ENCODE measurements around the gene SIGLEC11. TPM values are rescaled to one million over a fixed set of nuclear protein-coding genes. Genes with fewer than 3 reads are reported as not detected.

SIGLEC11 gene
- total RNA-seq, 5 donors from 2014 or later (not counting 1 experiment from before 2014, with no cell fraction given) = 0.09 to 0.23 TPM; not detected in 3

DNA sequence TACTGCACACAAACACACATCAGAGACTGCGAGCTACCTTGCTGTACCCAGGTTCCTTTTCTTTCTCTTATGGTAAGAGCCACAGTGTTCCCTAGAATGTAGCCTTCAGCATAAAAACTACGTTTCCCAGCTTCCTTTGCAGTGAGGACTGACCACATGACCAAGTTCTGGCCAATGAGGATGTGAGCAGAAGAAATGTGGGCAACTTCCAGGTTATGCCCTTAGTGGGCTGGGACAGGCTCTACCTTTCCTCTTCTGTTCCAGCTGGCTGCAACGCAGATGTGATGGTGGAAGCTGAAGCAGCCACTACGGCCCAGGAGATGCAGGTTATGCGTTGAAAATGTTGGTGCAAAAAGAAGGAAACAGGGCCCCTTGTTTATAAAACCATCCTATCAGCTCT, 36.7 kb upstream of the SIGLEC11 start:
- Mint-ChIP-seq H3K4me3 (no peak overlapping the region), H3K27me3 (no peaks in the 10 kb centered on the region), H3K36me3 (peaks cover 54% of the 10 kb centered on the region), H3K9me3 (no peaks in the 10 kb centered on the region), H3K27ac (no peak overlapping the region), H3K4me1 (no peaks in the 10 kb centered on the region)
- Histone ChIP-seq H3K27ac (ENCODE audit: low read length) (no peak overlapping the region), H3K27me3 (replicated peaks in 1 of 2; ENCODE audit: control insufficient read depth in 2 of 2, extremely low read depth in 1 of 2, insufficient read depth in 2 of 2, low read length in 1 of 2) (no peaks in the 10 kb centered on the region), H3K36me3 (ENCODE audit: control insufficient read depth in 2 of 2, extremely low read depth in 1 of 2, insufficient read depth in 1 of 2, low read length in 1 of 2) (peaks cover 33 to 80% of the 10 kb centered on the region in 2 donors), H3K4me3 (ENCODE audit: control insufficient read depth in 1 of 2, extremely low read depth in 1 of 2, low read length in 1 of 2) (no peak overlapping the region), H3K4me1 (ENCODE audit: control insufficient read depth in 1 of 2, extremely low read depth in 1 of 2, insufficient read depth in 2 of 2, low read length in 2 of 2) (peaks cover 0 to 2% of the 10 kb centered on the region in 2 experiments), H3K9me3 (no peaks in the 10 kb centered on the region)
- peak in 4 of 35 experiments; percentile 12 to 45 (median 32) for DNase-seq
- ATAC-seq (replicated peaks in 1 of 4) = peak in 2 of 4 experiments; percentile 53 to 80
- ChIA-PET CTCF (no interaction called here), POLR2A (no interaction called here)
- 88% methylated on average over 1 of the region's 5 CpGs for WGBS (ENCODE audit: insufficient coverage)

DNA sequence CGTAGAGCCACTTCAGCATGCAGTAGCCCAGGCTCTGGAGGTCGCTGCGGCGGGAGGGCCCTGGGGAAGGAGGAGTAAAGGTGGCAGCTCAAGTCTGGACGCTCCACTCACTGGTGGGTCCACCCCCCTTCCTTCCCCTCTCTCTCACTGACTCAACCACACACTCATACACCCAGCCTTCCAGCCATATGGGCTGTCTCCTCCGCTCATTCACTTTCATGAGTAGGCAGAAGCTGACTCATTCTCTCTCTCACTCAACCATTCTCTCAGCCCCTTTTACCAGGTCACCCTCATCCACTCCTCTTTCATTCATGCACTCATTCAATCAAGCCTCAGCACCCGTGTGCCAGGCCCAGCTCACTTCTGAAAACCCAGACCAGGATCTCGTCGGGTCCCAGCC, 27.5 kb upstream of the SIGLEC11 start:
- peaks cover 62% of the 10 kb centered on the region for H3K36me3 Mint-ChIP-seq
- no peaks in the 10 kb centered on the region for H3K27me3 ChIP-seq (replicated peaks in 1 of 2; ENCODE audit: control insufficient read depth in 2 of 2, extremely low read depth in 1 of 2, insufficient read depth in 2 of 2, low read length in 1 of 2)
- no peaks in the 10 kb centered on the region for H3K27me3 Mint-ChIP-seq
- H3K27ac Mint-ChIP-seq = no peak overlapping the region
- no peak for DNase-seq
- H3K9me3 ChIP-seq = no peaks in the 10 kb centered on the region
- CTCF ChIA-PET = no interaction called here
- no peaks in the 10 kb centered on the region for H3K4me1 Mint-ChIP-seq
- no peak overlapping the region for H3K27ac ChIP-seq (ENCODE audit: low read length)
- no peak for ATAC-seq (replicated peaks in 1 of 4)
- H3K9me3 Mint-ChIP-seq = no peaks in the 10 kb centered on the region
- H3K4me3 Mint-ChIP-seq = no peak overlapping the region
- POLR2A ChIA-PET = no interaction called here
- peaks cover 20 to 67% of the 10 kb centered on the region in 2 donors for H3K36me3 ChIP-seq (ENCODE audit: control insufficient read depth in 2 of 2, extremely low read depth in 1 of 2, insufficient read depth in 1 of 2, low read length in 1 of 2)
- no peak overlapping the region for H3K4me3 ChIP-seq (ENCODE audit: control insufficient read depth in 1 of 2, extremely low read depth in 1 of 2, low read length in 1 of 2)
- H3K4me1 ChIP-seq (ENCODE audit: control insufficient read depth in 1 of 2, extremely low read depth in 1 of 2, insufficient read depth in 2 of 2, low read length in 2 of 2) = peaks cover 0 to 2% of the 10 kb centered on the region in 2 experiments
- 61% methylated on average over 4 of the region's 9 CpGs for WGBS (ENCODE audit: insufficient coverage)

DNA sequence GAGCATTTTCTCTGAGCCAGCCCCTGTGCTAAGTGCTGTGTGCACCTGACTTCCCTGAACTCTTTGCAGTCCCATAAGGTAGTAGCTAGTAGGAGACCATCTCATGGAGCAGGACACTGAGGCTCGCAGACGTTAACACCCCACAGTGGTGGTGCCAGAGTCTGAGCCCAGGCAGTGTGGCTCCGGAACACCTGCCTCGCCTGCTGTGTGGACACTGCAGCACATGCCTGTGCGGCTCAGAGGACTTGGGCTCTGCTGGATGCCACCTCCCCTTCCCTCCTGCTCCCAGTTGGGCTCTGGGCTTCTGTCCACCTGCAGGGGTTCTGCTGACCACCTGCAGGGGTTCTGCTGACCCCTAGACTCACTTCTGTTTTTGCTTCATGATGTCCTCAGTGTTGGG, 27.0 kb upstream of the SIGLEC11 start:
- H3K27me3 ChIP-seq (replicated peaks in 1 of 2; ENCODE audit: control insufficient read depth in 2 of 2, extremely low read depth in 1 of 2, insufficient read depth in 2 of 2, low read length in 1 of 2) = no peaks in the 10 kb centered on the region
- Mint-ChIP-seq H3K4me1 (no peaks in the 10 kb centered on the region), H3K27me3 (no peaks in the 10 kb centered on the region), H3K4me3 (no peak overlapping the region), H3K36me3 (peaks cover 62% of the 10 kb centered on the region), H3K9me3 (no peaks in the 10 kb centered on the region), H3K27ac (no peak overlapping the region)
- no peak for DNase-seq
- POLR2A ChIA-PET = no interaction called here
- H3K27ac ChIP-seq (ENCODE audit: low read length) = no peak overlapping the region
- H3K36me3 ChIP-seq (ENCODE audit: control insufficient read depth in 2 of 2, extremely low read depth in 1 of 2, insufficient read depth in 1 of 2, low read length in 1 of 2) = peaks cover 20 to 65% of the 10 kb centered on the region in 2 donors
- CTCF ChIA-PET = no interaction called here
- 90% methylated on average over 4 of the region's 5 CpGs for WGBS (ENCODE audit: insufficient coverage)
- ATAC-seq (replicated peaks in 1 of 4) = no peak
- H3K4me1 ChIP-seq (ENCODE audit: control insufficient read depth in 1 of 2, extremely low read depth in 1 of 2, insufficient read depth in 2 of 2, low read length in 2 of 2) = peaks cover 0 to 5% of the 10 kb centered on the region in 2 experiments
- no peak overlapping the region for H3K4me3 ChIP-seq (ENCODE audit: control insufficient read depth in 1 of 2, extremely low read depth in 1 of 2, low read length in 1 of 2)
- no peaks in the 10 kb centered on the region for H3K9me3 ChIP-seq

DNA sequence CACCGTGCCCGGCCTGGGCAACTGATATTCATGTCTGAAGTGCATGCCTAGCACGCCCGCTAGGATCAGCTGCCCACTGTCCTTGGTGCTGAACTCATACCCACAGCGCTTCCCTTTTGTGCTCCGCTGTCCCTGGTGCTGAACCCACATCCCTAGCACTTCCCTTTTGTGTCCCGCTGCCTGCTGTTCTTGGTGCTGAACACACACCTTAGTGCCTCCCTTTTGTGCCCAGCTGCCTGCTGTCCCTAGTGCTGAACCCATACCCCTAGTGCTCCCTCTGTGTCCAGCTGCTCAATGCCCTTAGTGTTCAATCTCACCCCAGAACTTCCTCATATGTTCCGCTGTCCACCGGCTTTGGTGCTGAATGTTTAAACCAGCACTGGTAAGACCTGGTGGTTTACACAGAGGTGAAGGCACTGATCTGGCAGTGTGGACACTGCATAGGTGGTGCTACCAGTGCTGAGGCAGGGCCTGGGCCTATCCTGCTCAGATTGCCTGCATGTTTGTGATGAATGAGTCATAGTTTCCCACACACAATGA, 26.3 kb upstream of the SIGLEC11 start:
- ChIA-PET POLR2A (no interaction called here), CTCF (no interaction called here)
- peak; percentile 55 to 83 (median 62) for ATAC-seq (replicated peaks in 1 of 4)
- Mint-ChIP-seq H3K4me3 (no peak overlapping the region), H3K9me3 (no peaks in the 10 kb centered on the region), H3K36me3 (peaks cover 55% of the 10 kb centered on the region), H3K27ac (no peak overlapping the region), H3K4me1 (peaks cover 0 to 4% (median 2%) of the 10 kb centered on the region in 3 donors), H3K27me3 (no peaks in the 10 kb centered on the region)
- peaks cover 0 to 5% of the 10 kb centered on the region in 2 experiments for H3K4me1 ChIP-seq (ENCODE audit: control insufficient read depth in 1 of 2, extremely low read depth in 1 of 2, insufficient read depth in 2 of 2, low read length in 2 of 2)
- peak; percentile 54 to 90 (median 77) for DNase-seq
- no peak overlapping the region for H3K27ac ChIP-seq (ENCODE audit: low read length)
- 20% methylated on average over 7 of the region's 9 CpGs for WGBS (ENCODE audit: insufficient coverage)
- H3K4me3 ChIP-seq (ENCODE audit: control insufficient read depth in 1 of 2, extremely low read depth in 1 of 2, low read length in 1 of 2) = no peak overlapping the region
- H3K36me3 ChIP-seq (ENCODE audit: control insufficient read depth in 2 of 2, extremely low read depth in 1 of 2, insufficient read depth in 1 of 2, low read length in 1 of 2) = peaks cover 20 to 64% of the 10 kb centered on the region in 2 donors
- H3K9me3 ChIP-seq = no peaks in the 10 kb centered on the region
- no peaks in the 10 kb centered on the region for H3K27me3 ChIP-seq (replicated peaks in 1 of 2; ENCODE audit: control insufficient read depth in 2 of 2, extremely low read depth in 1 of 2, insufficient read depth in 2 of 2, low read length in 1 of 2)

DNA sequence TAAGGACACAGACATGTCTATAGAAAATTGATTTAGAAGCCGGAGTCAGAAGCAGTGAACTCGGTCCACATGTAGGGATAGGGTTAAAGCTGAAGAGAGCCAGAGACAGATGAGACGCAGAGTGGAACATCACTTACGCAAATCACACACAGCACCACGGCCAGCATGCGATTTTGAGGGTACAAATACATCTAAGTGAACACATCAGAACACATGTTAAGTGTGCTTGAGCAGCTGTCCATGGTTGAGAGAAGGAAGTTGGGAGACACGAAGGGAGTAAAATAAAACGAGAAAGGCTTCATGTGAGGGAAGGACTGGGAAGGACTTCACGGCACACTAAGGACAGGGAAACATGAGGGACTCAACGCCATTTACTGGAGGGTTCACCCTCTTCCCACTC, 25.4 kb upstream of the SIGLEC11 start:
- POLR2A ChIA-PET = no interaction called here
- no peak overlapping the region for H3K4me3 ChIP-seq (ENCODE audit: control insufficient read depth in 1 of 2, extremely low read depth in 1 of 2, low read length in 1 of 2)
- peaks cover 0 to 4% (median 2%) of the 10 kb centered on the region in 3 donors for H3K4me1 Mint-ChIP-seq
- H3K9me3 ChIP-seq = no peaks in the 10 kb centered on the region
- no peaks in the 10 kb centered on the region for H3K27me3 ChIP-seq (replicated peaks in 1 of 2; ENCODE audit: control insufficient read depth in 2 of 2, extremely low read depth in 1 of 2, insufficient read depth in 2 of 2, low read length in 1 of 2)
- H3K36me3 ChIP-seq (ENCODE audit: control insufficient read depth in 2 of 2, extremely low read depth in 1 of 2, insufficient read depth in 1 of 2, low read length in 1 of 2) = peaks cover 17 to 63% of the 10 kb centered on the region in 2 donors
- no peak for ATAC-seq (replicated peaks in 1 of 4)
- H3K4me3 Mint-ChIP-seq = no peak overlapping the region
- no peaks in the 10 kb centered on the region for H3K27me3 Mint-ChIP-seq
- peaks cover 60% of the 10 kb centered on the region for H3K36me3 Mint-ChIP-seq
- H3K27ac Mint-ChIP-seq = no peak overlapping the region
- CTCF ChIA-PET = no interaction called here
- WGBS (ENCODE audit: insufficient coverage) = 96% methylated on average over 2 of the region's 10 CpGs
- peaks cover 0 to 5% of the 10 kb centered on the region in 2 experiments for H3K4me1 ChIP-seq (ENCODE audit: control insufficient read depth in 1 of 2, extremely low read depth in 1 of 2, insufficient read depth in 2 of 2, low read length in 2 of 2)
- no peaks in the 10 kb centered on the region for H3K9me3 Mint-ChIP-seq
- DNase-seq = no peak
- H3K27ac ChIP-seq (ENCODE audit: low read length) = no peak overlapping the region

DNA sequence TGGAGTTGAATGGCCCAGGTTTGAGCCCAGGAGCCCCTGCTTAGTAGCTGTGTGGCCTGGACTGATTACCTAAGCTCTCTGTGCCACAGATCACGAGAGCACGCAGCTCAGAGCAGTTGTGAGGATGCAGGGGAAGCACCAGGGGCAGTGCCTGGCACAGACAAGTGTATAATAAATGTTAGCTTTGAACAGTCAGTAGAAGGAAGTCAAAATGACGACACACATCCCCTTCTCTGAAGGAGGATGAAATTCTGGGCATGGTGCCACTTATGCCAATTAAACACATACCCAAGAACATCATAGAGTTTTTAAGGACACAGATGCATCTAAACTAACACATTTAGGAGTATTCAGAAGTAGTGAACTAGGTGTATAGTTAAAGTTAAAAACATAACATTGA, 24.9 kb upstream of the SIGLEC11 start:
- Histone ChIP-seq H3K4me3 (ENCODE audit: control insufficient read depth in 1 of 2, extremely low read depth in 1 of 2, low read length in 1 of 2) (no peak overlapping the region), H3K9me3 (no peaks in the 10 kb centered on the region), H3K27me3 (replicated peaks in 1 of 2; ENCODE audit: control insufficient read depth in 2 of 2, extremely low read depth in 1 of 2, insufficient read depth in 2 of 2, low read length in 1 of 2) (no peaks in the 10 kb centered on the region), H3K4me1 (ENCODE audit: control insufficient read depth in 1 of 2, extremely low read depth in 1 of 2, insufficient read depth in 2 of 2, low read length in 2 of 2) (peaks cover 0 to 5% of the 10 kb centered on the region in 2 experiments), H3K36me3 (ENCODE audit: control insufficient read depth in 2 of 2, extremely low read depth in 1 of 2, insufficient read depth in 1 of 2, low read length in 1 of 2) (peaks cover 14 to 59% of the 10 kb centered on the region in 2 donors), H3K27ac (ENCODE audit: low read length) (no peak overlapping the region)
- Mint-ChIP-seq H3K9me3 (no peaks in the 10 kb centered on the region), H3K4me3 (no peak overlapping the region), H3K4me1 (peaks cover 0 to 4% (median 2%) of the 10 kb centered on the region in 3 donors), H3K27ac (no peak overlapping the region), H3K36me3 (peaks cover 56% of the 10 kb centered on the region), H3K27me3 (no peaks in the 10 kb centered on the region)
- ChIA-PET CTCF (interaction anchor here in 1 of 2 donors (1.6 kb wide), 1 partner anchor 56 kb away, joined by 8 read pairs; the partner anchor contains the start of gene NUP62), POLR2A (interaction anchor here in 1 of 2 donors (1.0 kb wide), 1 partner anchor 93 kb away, joined by 5 read pairs; no protein-coding TSS in a partner anchor)
- ATAC-seq (replicated peaks in 1 of 4) = no peak
- 100% methylated on average over 2 of the region's 3 CpGs for WGBS (ENCODE audit: insufficient coverage)
- DNase-seq = no peak
